HAP-1 (cell line): Measurements from ENCODE around the gene DKK1.

Experiments used
- DNase-seq, 2 experiments: peaks; one replicate each; pipeline ENCODE4 v3.0.0-alpha.2; 2016 to 2020; ENCODE audit warnings: low spot score in 2 of 2
- H3K27me3 ChIP-seq: fragments of 250-450 bp; sonication (Bioruptor Pico); 2 replicates; pipeline ENCODE4 v1.5.1; 2020; ENCODE audit warnings: low read depth, mild to moderate bottlenecking, moderate library complexity
- H3K36me3 ChIP-seq: fragments of 250-450 bp; sonication (Bioruptor Pico); replicated peaks from 2 replicates; pipeline ENCODE4 v1.5.1; 2020; ENCODE audit warnings: mild to moderate bottlenecking
- H3K4me1 ChIP-seq: fragments of 250-450 bp; sonication (Bioruptor Pico); 2 replicates; pipeline ENCODE4 v1.5.1; 2020; ENCODE audit warnings: mild to moderate bottlenecking
- H3K4me3 ChIP-seq: fragments of 250-450 bp; sonication (Bioruptor Pico); 2 replicates; pipeline ENCODE4 v1.5.1; 2020; ENCODE audit warnings: mild to moderate bottlenecking, moderate library complexity
- H3K9me3 ChIP-seq: fragments of 250-450 bp; sonication (Bioruptor Pico); 2 replicates; pipeline ENCODE4 v1.5.1; 2020; ENCODE audit warnings: mild to moderate bottlenecking, moderate library complexity
- in situ Hi-C: fragments of 300-500 bp; cut with MboI; formaldehyde crosslinking; loops from 3 replicates; pipeline ENCODE4 v1.14.3; 2020; ENCODE audit warnings: low sequenced_read_pairs, inconsistent platforms, mixed read lengths

The DKK1 gene

DNA sequence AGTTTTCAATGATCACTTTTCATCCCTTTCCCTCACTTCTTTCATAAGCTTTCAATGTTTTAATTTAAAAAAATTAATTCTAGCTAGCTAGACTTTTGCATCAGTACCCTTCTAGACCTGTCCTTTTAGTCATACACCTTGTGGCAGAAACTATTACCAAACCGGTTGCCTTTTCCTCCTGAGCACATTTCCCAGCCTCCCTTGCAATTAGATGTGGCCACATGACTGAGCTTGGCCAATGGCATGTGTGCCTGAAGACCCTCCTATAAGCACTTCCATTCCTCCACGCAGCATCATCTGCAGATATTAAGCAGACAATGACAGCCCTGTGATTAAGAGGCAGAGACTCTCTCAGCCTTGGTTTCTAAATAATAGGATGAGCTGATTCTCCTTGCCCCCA lies 12.3 kb downstream of the DKK1 start:
- in situ Hi-C loops: no loop called here
- H3K4me1 ChIP-seq: no peaks in the 10 kb centered on the region
- H3K4me3 ChIP-seq: no peak overlapping the region
- H3K9me3 ChIP-seq: no peaks in the 10 kb centered on the region
- no peak for DNase-seq
- no peaks in the 10 kb centered on the region for H3K36me3 ChIP-seq
- no peaks in the 10 kb centered on the region for H3K27me3 ChIP-seq

DNA sequence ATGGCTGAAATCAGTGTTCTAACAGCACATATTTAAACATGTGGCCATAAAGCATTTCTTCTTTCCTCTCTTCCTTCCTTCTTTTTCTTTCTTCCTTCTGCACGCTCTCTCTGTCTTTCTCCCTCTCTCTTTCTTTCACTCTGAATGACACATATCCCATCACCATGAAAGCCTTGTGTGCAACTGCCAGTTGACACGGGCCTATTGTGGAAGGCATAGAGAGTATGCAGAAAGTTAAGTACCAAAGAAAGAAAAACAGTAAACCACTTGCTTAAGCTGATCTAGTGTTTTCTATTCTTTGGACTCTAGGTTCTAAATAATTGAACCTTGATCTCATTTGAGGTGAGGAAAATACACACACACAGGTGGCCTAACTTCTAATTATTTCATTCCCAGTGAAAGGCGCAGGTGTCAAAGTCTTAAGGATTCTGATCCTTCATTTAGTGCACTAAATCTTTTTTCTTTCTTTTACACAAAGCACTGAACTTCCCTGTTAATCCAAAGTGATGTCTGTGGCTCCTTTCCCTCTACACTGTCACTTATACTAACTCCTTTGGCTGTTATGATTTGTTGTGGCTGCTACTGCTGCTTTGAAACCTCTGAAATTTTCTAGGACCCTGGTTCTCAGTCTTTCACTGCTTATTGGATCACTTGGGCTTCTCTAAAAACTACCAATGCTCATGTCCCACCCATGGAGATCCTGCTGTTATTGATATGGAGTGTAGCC lies 17.7 kb downstream of the DKK1 start:
- Histone ChIP-seq H3K4me1 (peaks cover 6% of the 10 kb centered on the region; the same call in 1 of the 2 replicates), H3K36me3 (no peaks in the 10 kb centered on the region), H3K27me3 (no peaks in the 10 kb centered on the region), H3K9me3 (no peaks in the 10 kb centered on the region), H3K4me3 (no peak overlapping the region)
- in situ Hi-C loops: no loop called here
- peak in 1 of 2 experiments; percentile 20 for DNase-seq

DNA sequence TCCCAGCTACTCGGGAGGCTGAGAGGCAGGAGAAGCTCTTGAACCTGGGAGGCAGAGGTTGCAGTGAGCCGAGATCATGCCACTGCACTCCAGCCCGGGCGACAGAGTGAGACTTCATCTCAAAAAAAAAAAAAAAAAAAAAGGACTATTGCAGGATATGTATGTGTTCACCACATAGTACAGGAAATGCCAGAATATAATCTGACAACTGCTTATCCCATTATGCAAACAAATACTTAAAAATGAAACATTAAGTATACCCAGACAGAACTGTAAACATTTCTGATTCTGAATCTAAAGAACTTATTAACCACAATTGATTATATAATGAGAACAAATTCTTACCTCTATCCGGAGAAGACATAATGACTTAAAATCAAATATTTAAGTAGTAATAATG lies 18.7 kb downstream of the DKK1 start:
- in situ Hi-C loops: no loop called here
- Histone ChIP-seq H3K27me3 (no peaks in the 10 kb centered on the region), H3K4me3 (no peak overlapping the region), H3K4me1 (peaks cover 6% of the 10 kb centered on the region; the same call in 1 of the 2 replicates), H3K9me3 (no peaks in the 10 kb centered on the region), H3K36me3 (no peaks in the 10 kb centered on the region)
- DNase-seq: no peak

DNA sequence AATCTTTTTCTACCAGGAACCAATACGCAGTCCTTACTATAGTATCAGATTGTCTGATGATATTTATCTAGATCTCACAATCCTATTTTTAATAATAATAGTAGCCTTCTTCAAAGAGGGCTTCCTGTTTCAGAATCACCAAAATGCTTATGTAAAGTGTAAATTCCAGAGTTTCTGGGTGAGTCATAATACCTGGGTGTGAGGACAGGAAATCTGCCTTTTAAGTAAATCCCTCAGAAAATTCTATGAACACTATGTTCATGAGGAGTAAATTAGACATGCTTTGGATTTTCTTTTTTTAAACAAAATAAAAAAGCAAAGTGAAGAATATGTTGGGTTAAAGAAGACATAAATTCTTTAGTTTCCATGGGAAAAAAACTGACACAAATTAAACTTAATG lies 20.5 kb downstream of the DKK1 start:
- H3K4me3 ChIP-seq: no peak overlapping the region
- no peaks in the 10 kb centered on the region for H3K27me3 ChIP-seq
- H3K36me3 ChIP-seq: no peaks in the 10 kb centered on the region
- peaks cover 6% of the 10 kb centered on the region; the same call in 1 of the 2 replicates for H3K4me1 ChIP-seq
- in situ Hi-C loops: no loop called here
- no peak for DNase-seq
- no peaks in the 10 kb centered on the region for H3K9me3 ChIP-seq

DNA sequence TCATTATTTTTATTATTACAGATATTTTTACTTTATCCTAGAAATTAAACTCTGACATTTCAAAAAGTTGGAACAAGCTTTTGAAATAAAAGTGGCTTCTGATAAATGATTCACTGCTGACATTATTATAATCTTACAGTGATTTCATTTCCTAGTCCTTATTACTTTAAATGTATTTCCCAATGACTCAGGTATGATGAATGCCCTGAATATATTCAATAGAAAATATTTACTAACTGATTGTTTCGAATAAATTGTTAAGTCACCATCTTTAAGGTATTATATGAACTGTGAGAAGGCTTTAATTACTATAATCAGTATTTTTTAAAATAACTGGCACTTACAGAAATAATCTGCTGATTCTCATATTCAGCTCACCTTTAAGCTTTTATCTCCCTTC lies 21.6 kb downstream of the DKK1 start:
- Histone ChIP-seq H3K9me3 (no peaks in the 10 kb centered on the region), H3K27me3 (no peaks in the 10 kb centered on the region), H3K36me3 (no peaks in the 10 kb centered on the region), H3K4me1 (peaks cover 6% of the 10 kb centered on the region; the same call in 1 of the 2 replicates), H3K4me3 (no peak overlapping the region)
- no peak for DNase-seq
- in situ Hi-C loops: no loop called here

DNA sequence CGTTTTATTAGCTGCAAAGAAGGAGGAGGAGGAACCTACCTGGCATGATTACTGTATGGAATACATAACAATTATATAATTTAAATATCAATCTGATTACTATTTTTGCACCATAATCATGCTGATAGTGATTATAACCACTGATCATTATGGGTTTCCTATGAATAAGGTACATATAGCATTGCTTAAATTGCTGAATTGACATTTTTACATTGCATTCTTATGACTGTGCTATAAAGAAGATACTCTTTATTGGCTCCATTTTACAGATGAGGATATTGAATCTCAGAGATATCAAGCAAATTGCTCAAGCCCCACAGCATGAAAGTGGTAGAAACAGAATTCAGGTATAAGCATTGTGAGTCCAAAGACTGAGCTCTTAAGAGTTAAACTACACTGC lies 23.1 kb downstream of the DKK1 start:
- Histone ChIP-seq H3K4me1 (peaks cover 6% of the 10 kb centered on the region; the same call in 1 of the 2 replicates), H3K4me3 (no peak overlapping the region), H3K9me3 (no peaks in the 10 kb centered on the region), H3K27me3 (no peaks in the 10 kb centered on the region), H3K36me3 (no peaks in the 10 kb centered on the region)
- no peak for DNase-seq
- in situ Hi-C loops: no loop called here

DNA sequence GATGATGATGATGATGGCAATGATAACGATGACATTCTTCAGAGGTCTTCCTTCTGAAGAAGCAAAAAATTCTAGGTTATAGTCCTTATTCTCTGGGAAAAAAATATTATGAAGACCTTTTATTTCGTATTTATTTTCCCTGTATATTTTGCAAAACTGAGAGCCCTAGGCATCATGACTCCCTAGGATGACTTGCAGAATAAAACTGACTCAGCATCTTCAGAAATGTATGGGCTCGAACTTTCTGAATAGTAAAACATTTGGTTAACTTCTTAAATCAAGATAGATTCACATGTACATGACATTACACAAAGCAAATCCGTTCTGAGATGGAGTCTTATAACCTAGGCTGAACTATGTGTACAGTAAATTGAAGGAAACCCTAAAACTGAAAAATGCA lies 29.4 kb downstream of the DKK1 start:
- Histone ChIP-seq H3K4me3 (no peak overlapping the region), H3K4me1 (no peaks in the 10 kb centered on the region), H3K9me3 (no peaks in the 10 kb centered on the region), H3K36me3 (no peaks in the 10 kb centered on the region), H3K27me3 (no peaks in the 10 kb centered on the region)
- in situ Hi-C loops: no loop called here
- DNase-seq: no peak

DNA sequence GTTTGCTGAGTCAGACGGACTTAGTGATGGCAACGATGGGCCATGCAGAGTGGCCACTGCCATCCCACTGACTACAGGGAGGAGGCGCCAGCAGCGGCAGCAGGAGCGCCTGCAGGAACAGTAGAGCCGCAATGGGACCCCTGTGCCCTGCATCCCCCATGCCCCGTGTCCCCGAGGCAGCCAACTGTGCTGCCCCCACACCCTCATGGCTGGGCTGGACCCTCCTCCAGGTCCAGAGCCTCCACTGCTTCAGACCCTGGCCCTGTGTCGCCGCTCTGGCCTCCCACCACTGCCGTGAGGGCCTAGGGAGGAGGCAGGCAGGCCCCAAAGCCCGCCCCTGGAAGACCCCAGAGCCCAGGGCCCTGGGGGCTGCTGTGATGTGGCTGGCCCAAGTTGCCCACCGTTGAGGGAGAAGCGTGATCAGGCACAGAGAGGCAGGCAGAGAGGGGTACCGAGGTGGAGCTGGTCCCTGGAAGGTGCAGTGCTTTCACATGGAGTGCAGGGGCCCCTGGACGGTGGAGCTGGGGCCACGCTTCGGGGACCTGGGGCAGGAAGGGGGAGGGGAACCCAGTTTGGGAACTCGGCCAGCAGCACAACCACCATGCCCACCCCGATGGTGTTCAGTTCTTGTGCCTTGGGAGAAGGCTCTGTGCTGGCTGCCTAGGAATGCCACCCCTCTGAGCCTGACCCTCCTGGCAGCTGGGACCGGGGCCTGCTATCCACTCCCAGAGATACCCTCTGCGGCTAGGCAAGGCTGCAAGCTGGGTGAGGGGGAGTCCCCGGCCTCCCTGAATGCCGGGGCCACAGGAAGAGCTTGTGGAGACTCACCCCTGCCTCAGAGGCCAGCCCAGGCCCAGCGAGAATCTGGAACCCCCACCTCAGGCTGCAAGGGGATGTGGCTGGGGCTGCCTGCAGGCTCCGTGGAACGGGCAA lies 32.6 kb downstream of the DKK1 start:
- in situ Hi-C loops: no loop called here
- no peaks in the 10 kb centered on the region for H3K9me3 ChIP-seq
- no peak for DNase-seq
- no peaks in the 10 kb centered on the region for H3K4me1 ChIP-seq
- H3K27me3 ChIP-seq: no peaks in the 10 kb centered on the region
- H3K4me3 ChIP-seq: no peak overlapping the region
- no peaks in the 10 kb centered on the region for H3K36me3 ChIP-seq

DNA sequence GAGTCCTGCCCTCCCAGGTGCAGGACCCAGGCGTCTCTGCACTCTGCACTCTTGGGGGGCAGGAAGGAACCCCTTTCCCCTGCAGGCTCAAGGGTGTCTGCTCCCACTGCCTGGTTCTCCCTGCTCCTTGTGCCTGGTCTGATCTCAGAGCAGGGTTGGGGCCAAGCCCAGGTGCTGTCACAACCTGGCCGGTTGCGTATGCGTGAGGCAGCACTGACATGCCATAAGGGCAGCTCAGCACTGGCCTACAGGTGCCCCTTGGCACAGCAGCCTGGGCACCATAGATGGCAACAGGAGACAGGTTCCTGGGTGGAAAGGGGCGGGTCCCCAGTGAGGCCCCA lies 33.2 kb downstream of the DKK1 start:
- no peaks in the 10 kb centered on the region for H3K36me3 ChIP-seq
- in situ Hi-C loops: no loop called here
- no peaks in the 10 kb centered on the region for H3K9me3 ChIP-seq
- H3K4me1 ChIP-seq: no peaks in the 10 kb centered on the region
- DNase-seq: no peak
- no peak overlapping the region for H3K4me3 ChIP-seq
- no peaks in the 10 kb centered on the region for H3K27me3 ChIP-seq

DNA sequence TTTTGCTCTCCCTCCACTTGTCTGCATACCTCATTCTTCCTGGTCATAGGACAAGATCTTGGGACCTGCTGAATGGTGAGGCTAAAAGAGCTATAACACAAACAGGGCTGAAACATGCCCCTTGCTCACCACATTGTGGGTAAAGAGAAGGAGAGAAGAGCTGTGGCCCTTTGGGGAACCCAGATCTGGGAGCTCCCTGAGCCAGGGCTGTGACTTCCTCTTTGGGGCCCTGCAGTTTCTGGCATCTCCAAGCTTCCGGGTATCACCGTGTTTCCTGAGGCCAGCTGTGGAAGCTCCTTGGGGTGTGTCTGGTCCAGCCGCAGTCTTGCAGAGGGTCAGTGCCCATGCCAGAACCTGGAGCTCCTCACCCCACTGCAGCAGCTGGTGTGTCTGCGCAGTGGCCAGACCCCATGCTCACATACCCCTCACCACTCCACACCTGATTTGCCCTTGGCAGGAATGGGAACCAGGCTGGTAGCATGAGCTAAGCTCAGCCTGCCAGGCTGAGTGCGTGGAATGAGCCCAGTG lies 34.0 kb downstream of the DKK1 start:
- no peak for DNase-seq
- no peak overlapping the region for H3K4me3 ChIP-seq
- no peaks in the 10 kb centered on the region for H3K27me3 ChIP-seq
- in situ Hi-C loops: no loop called here
- no peaks in the 10 kb centered on the region for H3K4me1 ChIP-seq
- no peaks in the 10 kb centered on the region for H3K9me3 ChIP-seq
- H3K36me3 ChIP-seq: no peaks in the 10 kb centered on the region

DNA sequence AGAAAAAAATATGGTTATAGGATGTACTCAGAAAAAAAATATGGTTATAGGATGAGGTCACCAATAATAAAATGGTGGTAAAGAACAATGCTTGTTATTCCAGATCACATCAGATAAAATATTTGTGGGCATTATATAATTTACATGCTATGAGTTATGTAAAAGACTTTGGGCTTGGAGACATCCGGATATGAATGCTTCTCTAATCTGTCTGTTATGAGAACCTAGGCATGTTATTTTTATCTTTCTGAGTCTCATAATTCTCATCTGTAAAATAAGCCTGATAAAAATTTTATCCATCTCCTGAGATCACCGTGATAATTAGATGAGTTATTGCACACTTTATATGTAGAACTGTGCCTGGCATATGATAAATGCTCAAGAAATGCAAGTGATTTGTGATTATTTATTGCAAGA lies 37.8 kb downstream of the DKK1 start:
- H3K4me1 ChIP-seq: no peaks in the 10 kb centered on the region
- H3K9me3 ChIP-seq: no peaks in the 10 kb centered on the region
- no peaks in the 10 kb centered on the region for H3K27me3 ChIP-seq
- DNase-seq: no peak
- H3K36me3 ChIP-seq: no peaks in the 10 kb centered on the region
- no peak overlapping the region for H3K4me3 ChIP-seq
- in situ Hi-C loops: no loop called here

DNA sequence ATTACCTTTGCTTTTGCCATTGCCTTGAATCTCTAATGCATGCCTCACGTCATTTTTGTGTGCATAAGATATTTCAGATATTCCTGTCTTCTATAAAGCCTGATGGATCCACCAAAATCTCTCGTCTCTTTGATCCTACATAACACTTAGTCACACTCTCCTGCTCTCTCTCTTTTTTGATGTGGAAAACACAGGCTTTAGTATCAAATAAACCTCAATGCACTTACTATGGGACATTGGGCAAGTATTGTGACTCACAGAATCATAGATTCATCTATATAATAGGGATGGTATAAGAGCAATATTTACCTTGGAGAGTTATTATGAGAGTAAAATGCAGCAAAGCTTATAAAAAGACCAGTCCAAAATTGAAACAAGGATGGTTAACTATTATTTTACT lies 39.1 kb downstream of the DKK1 start:
- no peaks in the 10 kb centered on the region for H3K4me1 ChIP-seq
- in situ Hi-C loops: no loop called here
- DNase-seq: no peak
- no peak overlapping the region for H3K4me3 ChIP-seq
- H3K9me3 ChIP-seq: no peaks in the 10 kb centered on the region
- H3K27me3 ChIP-seq: no peaks in the 10 kb centered on the region
- no peaks in the 10 kb centered on the region for H3K36me3 ChIP-seq

DNA sequence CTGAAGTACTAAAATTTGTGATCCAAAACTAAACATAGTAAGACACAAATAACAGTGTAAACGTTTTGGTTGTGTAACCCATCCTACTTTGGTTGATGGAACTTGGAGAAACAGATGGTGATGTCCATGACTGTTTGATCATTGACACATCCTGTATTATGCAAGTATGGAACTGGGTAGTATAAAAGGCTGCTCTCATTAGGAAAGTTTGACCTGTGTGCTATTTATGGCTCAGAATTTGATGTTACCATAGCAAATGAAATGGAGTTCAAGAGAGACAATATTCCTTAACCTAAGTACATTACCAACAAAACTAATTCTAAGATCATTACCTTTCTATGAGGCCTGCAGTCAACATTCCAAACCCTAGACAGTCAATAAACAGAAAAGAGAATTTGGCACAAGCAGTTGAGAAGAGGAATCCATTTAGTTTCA lies 39.9 kb downstream of the DKK1 start:
- Histone ChIP-seq H3K4me3 (no peak overlapping the region), H3K36me3 (no peaks in the 10 kb centered on the region), H3K27me3 (no peaks in the 10 kb centered on the region), H3K4me1 (no peaks in the 10 kb centered on the region), H3K9me3 (no peaks in the 10 kb centered on the region)
- in situ Hi-C loops: no loop called here
- DNase-seq: no peak

DNA sequence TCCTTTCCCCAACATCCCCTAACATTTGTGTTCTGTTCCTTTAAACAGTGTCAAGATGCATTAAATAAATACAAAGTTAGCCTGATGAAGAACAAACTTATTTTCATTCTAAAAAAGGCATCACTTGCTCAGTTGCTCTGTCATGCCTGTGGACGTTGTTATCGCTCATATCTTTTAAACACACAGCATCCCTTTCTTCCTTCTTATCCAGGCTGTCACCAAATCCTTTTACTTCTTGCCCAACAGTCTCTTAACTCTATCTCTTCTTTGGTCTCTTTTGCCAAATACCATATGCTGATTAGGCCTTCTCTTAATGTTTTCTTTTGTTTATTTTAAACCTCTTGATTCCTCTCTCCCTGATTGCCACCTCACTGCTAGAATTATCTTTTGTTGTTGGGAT lies 43.9 kb downstream of the DKK1 start:
- no peak for DNase-seq
- H3K9me3 ChIP-seq: no peaks in the 10 kb centered on the region
- H3K27me3 ChIP-seq: no peaks in the 10 kb centered on the region
- in situ Hi-C loops: no loop called here
- no peak overlapping the region for H3K4me3 ChIP-seq
- H3K36me3 ChIP-seq: no peaks in the 10 kb centered on the region
- no peaks in the 10 kb centered on the region for H3K4me1 ChIP-seq
